Tibial artery (tissue), 4 donors: ENCODE measurements around the gene GOLGA2.

Source experiments
- DNase-seq, 2 donors: peaks; one replicate each; pipeline ENCODE4 v3.0.0-alpha.2; 2019
- H3K27ac ChIP-seq, 2 donors: fragments of 200-600 bp; sonication (generic) in 1 of 2; 1 replicate in 1 of 2; 2 replicates in 1 of 2; pipeline ENCODE4 v1.5.1; 2018 to 2019; ENCODE audit warnings: mild to moderate bottlenecking in 1 of 2
- H3K27me3 ChIP-seq, 2 donors: fragments of 200-600 bp; sonication (generic) in 1 of 2; one replicate each; pipeline versions ENCODE4 v1.5.1 to v1.6.0; 2016 to 2019
- H3K36me3 ChIP-seq, 3 donors: fragments of 200-600 bp; sonication (generic) in 2 of 3; one replicate each; pipeline ENCODE4 v1.5.1; 2016 to 2019; ENCODE audit warnings: mild to moderate bottlenecking in 2 of 3
- H3K4me1 ChIP-seq, 4 donors: fragments of 200-600 bp; sonication (generic) in 2 of 4; 1 replicate in 3 of 4; 2 replicates in 1 of 4; pipeline ENCODE4 v1.5.1; 2016 to 2019
- H3K4me3 ChIP-seq, 2 donors: fragments of 200-600 bp; sonication (generic) in 1 of 2; 1 replicate in 1 of 2; 2 replicates in 1 of 2; pipeline ENCODE4 v1.5.1; 2018 to 2019; ENCODE audit warnings: mild to moderate bottlenecking in 2 of 2
- H3K9me3 ChIP-seq, 3 donors: fragments of 200-600 bp; sonication (generic) in 1 of 3; one replicate each; pipeline ENCODE4 v1.5.1; 2016 to 2019
- CTCF ChIP-seq, 2 experiments: fragments of 200-600 bp in 1 of 2; fragments of 450-650 bp in 1 of 2; IDR thresholded peaks; one replicate each; pipeline ENCODE4 v1.5.1; 2017 to 2019; ENCODE audit warnings: antibody characterized with exemption in 2 of 2, mild to moderate bottlenecking in 1 of 2, moderate library complexity in 1 of 2
- intact Hi-C: fragments of 100-400 bp; cut with DNase I; formaldehyde crosslinking; loops from one replicate; pipeline ENCODE4 v1.15.0; 2023; ENCODE audit warnings: low total_unique reads

The GOLGA2 gene

GRCh38 chr9:128251732-128252100, 24.1 kb downstream of the GOLGA2 start:
- Histone ChIP-seq H3K9me3 (no peaks in the 10 kb centered on the region), H3K27me3 (peaks cover 0 to 22% of the 10 kb centered on the region in 2 donors), H3K36me3 (peaks cover 0 to 14% (median under 1%) of the 10 kb centered on the region in 3 donors), H3K4me1 (peaks cover 0 to 20% (median 11%) of the 10 kb centered on the region in 4 donors), H3K27ac (no peak overlapping the region), H3K4me3 (no peak overlapping the region)
- no peak for DNase-seq
- TF ChIP-seq CTCF (IDR thresholded peaks at IDR 0.05), result no peak
- intact Hi-C loops, result no loop called here

GRCh38 chr9:128250839-128251731, 24.7 kb downstream of the GOLGA2 start:
- Histone ChIP-seq H3K27me3 (peaks cover 0 to 22% of the 10 kb centered on the region in 2 donors), H3K27ac (no peak overlapping the region), H3K36me3 (peaks cover 0 to 8% (median 0%) of the 10 kb centered on the region in 3 donors), H3K4me1 (peaks cover 0 to 21% (median 11%) of the 10 kb centered on the region in 4 donors), H3K9me3 (no peaks in the 10 kb centered on the region), H3K4me3 (peak overlapping the region; percentile 9 to 34)
- no peak for TF ChIP-seq CTCF (IDR thresholded peaks at IDR 0.05)
- peak in 1 of 2 donors; percentile 66 for DNase-seq
- intact Hi-C loops, result no loop called here

DNA sequence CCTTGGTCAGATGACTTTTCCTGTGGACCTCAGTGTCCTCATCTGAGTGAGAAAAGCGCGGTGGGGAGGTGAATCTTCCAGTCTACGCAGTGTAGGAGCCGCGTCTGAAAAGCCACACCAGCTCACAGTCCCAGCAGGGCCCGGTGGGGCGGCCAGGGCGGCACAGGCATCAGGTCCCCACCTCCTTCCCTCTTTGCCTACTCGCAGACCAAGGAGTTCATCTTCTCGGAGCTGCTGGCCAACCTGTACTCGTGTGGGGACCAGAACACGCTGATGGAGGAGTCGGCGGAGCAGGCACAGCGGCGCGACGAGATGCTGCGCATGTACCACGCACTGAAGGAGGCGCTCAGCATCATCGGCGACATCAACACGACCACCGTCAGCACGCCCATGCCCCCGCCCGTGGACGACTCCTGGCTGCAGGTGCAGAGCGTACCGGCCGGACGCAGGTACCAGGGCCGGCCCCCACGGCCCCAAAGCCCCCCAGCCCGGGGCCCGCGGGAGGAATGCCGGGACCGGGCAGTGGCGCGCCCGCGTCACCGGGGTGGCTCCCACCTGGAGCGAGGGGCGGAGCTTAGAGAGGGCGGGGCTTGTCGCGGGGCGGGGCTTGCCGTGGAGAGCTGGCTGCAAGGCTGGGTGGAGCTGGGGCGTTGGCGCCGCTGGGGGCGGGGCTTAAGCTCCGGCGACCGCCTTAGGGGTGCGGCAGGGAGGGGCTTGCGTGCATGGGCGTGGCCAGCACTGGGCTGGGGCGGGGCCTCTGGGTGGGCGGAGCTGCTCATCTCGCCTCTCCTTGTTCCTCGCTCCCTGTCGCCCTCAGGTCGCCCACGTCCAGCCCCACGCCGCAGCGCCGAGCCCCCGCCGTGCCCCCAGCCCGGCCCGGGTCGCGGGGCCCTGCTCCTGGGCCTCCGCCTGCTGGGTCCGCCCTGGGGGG, 25.6 kb downstream of the GOLGA2 start:
- Histone ChIP-seq H3K9me3 (no peaks in the 10 kb centered on the region), H3K36me3 (peaks cover 0 to 5% (median 0%) of the 10 kb centered on the region in 3 donors), H3K4me1 (peaks cover 0 to 30% (median 13%) of the 10 kb centered on the region in 4 donors), H3K27me3 (peaks cover 0 to 31% of the 10 kb centered on the region in 2 donors), H3K4me3 (peak overlapping the region; percentile 9 to 34), H3K27ac (no peak overlapping the region)
- peak; percentile 59 to 82 for DNase-seq
- no peak for TF ChIP-seq CTCF (IDR thresholded peaks at IDR 0.05)
- intact Hi-C loops, result no loop called here

- H3K4me3 ChIP-seq, result no peak overlapping the region
- no peak overlapping the region for H3K27ac ChIP-seq
- no peak for TF ChIP-seq CTCF (IDR thresholded peaks at IDR 0.05)
- peaks cover 0 to 34% of the 10 kb centered on the region in 2 donors for H3K27me3 ChIP-seq
- no peak for DNase-seq
- H3K9me3 ChIP-seq, result no peaks in the 10 kb centered on the region
- H3K4me1 ChIP-seq, result peaks cover 0 to 33% (median 15%) of the 10 kb centered on the region in 4 donors
- peaks cover 0 to 5% (median 0%) of the 10 kb centered on the region in 3 donors for H3K36me3 ChIP-seq
- intact Hi-C loops, result no loop called here
These were observed 26.3 kb downstream of the GOLGA2 start for GRCh38 chr9:128249558-128249907.

GRCh38 chr9:128247226-128247803, 28.5 kb downstream of the GOLGA2 start:
- intact Hi-C loops, result no loop called here
- no peak for TF ChIP-seq CTCF (IDR thresholded peaks at IDR 0.05)
- peaks cover 0 to 43% of the 10 kb centered on the region in 2 donors for H3K27me3 ChIP-seq
- no peak overlapping the region for H3K27ac ChIP-seq
- H3K4me1 ChIP-seq, result peaks cover 0 to 40% (median 15%) of the 10 kb centered on the region in 4 donors
- H3K4me3 ChIP-seq, result no peak overlapping the region
- no peak for DNase-seq
- no peaks in the 10 kb centered on the region for H3K9me3 ChIP-seq
- H3K36me3 ChIP-seq, result no peaks in the 10 kb centered on the region
